Mesodermal cell (in vitro differentiated cells): ENCODE results near the gene GIMD1.

Experiments used
- H3K27ac ChIP-seq: 2 replicates; pipeline ENCODE4 v1.7.0; 2013; ENCODE audit warnings: mild to moderate bottlenecking, low read depth, low read length, moderate library complexity; ENCODE audit not compliant: severe bottlenecking
- H3K36me3 ChIP-seq: 2 replicates; pipeline ENCODE4 v1.7.1; 2013; ENCODE audit warnings: mild to moderate bottlenecking, low read length, moderate library complexity; ENCODE audit not compliant: control insufficient read depth, insufficient read depth
- H3K4me1 ChIP-seq: one replicate; pipeline ENCODE4 v1.7.1; 2013; ENCODE audit warnings: mild to moderate bottlenecking, low read length; ENCODE audit not compliant: insufficient read depth, control insufficient read depth, poor library complexity, severe bottlenecking
- H3K4me3 ChIP-seq: 2 replicates; pipeline ENCODE4 v1.7.0; 2013; ENCODE audit warnings: low read length, control low read depth, mild to moderate bottlenecking; ENCODE audit not compliant: insufficient read depth, poor library complexity, severe bottlenecking; ENCODE audit errors: extremely low read depth
- H3K9me3 ChIP-seq: 2 replicates; pipeline ENCODE4 v1.7.1; 2013; ENCODE audit warnings: mild to moderate bottlenecking, low read length, moderate library complexity; ENCODE audit not compliant: control insufficient read depth
- WGBS, 2 experiments: methylation state at CpG; one replicate each; pipeline ENCODE4 v1.1.5; 2013; ENCODE audit warnings: missing lambda C conversion rate in 2 of 2; ENCODE audit not compliant: insufficient coverage in 2 of 2; 5-methylcytosine and 5-hydroxymethylcytosine counted together

The GIMD1 gene

GRCh38 chr4:106351016-106351415 is 17.6 kb downstream of the GIMD1 start:
- no peak overlapping the region for H3K4me3 ChIP-seq
- H3K27ac ChIP-seq = no peak overlapping the region
- no peaks in the 10 kb centered on the region for H3K4me1 ChIP-seq
- H3K9me3 ChIP-seq = no peaks in the 10 kb centered on the region
- peaks cover 8% of the 10 kb centered on the region for H3K36me3 ChIP-seq

- Histone ChIP-seq H3K4me1 (no peaks in the 10 kb centered on the region), H3K27ac (no peak overlapping the region), H3K4me3 (no peak overlapping the region), H3K36me3 (peaks cover 12% of the 10 kb centered on the region), H3K9me3 (no peaks in the 10 kb centered on the region)
- no CpG with 5 or more reads among the region's 1 CpG for WGBS, 2 experiments
These were observed 21.4 kb downstream of the GIMD1 start for GRCh38 chr4:106347167-106347566.

GRCh38 chr4:106344647-106344970 is 24.0 kb downstream of the GIMD1 start:
- no peaks in the 10 kb centered on the region for H3K9me3 ChIP-seq
- no peaks in the 10 kb centered on the region for H3K4me1 ChIP-seq
- no peak overlapping the region for H3K4me3 ChIP-seq
- H3K27ac ChIP-seq = no peak overlapping the region
- H3K36me3 ChIP-seq = peaks cover 26% of the 10 kb centered on the region
- WGBS, 2 experiments = no CpG with 5 or more reads among the region's 1 CpG

DNA sequence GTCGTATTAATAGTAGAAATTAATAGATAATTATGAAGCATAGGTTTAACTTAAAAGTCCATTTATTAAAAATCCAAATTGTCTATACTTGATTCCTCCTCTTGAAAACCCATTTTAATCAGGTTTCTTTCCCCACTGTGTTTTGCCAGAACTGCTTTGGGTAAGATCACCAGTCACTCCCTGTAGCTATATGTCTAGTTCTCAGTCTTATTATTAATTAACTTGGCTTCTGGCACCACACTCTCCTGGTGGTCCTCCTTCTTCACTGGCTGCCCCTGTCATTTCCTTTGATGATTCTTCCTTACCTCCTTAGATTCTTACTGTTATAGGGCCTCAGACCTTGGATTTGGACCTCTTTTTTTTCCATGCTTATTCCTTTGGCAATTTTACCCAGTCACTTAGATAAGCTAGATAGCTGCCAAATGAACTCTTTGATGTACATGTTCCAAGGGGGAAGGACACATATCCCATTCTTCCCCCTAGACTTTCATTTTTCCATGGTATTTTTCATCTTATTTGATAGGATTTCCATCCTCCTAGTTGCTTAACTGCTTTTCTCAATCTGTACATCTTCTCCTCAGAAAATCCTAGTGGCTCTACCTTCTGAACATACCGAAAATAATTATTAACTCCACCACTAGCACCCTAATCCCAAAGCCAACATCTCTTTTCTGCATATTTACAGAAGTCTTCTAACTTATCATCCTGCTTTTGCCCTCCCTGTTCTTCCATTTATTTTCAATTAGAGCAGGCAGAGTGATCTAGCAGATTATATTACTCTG is 24.5 kb downstream of the GIMD1 start:
- WGBS, 2 experiments = 93 to 100% methylated on average over 1 of the region's 2 CpGs
- Histone ChIP-seq H3K27ac (no peak overlapping the region), H3K9me3 (no peaks in the 10 kb centered on the region), H3K4me1 (no peaks in the 10 kb centered on the region), H3K4me3 (no peak overlapping the region), H3K36me3 (peaks cover 31% of the 10 kb centered on the region)

DNA sequence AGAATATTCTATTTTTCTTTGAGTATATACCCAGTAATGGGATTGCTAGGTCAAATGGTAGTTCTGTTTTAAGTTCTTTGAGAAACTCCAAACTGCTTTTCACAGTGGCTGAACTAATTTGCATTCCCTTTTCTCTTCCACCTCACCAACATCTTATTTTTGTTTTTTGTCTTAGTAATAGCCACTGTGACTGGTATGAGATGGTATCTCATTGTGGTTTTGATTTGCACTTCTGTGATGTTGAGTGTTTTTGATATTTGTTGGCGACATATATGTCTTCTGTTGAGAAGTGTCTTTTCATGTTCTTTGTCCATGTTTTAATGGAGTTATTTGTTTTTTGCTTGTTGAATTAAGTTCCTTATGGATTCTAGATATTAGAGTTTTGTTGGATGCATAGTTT is 27.8 kb downstream of the GIMD1 start:
- peaks cover 55% of the 10 kb centered on the region for H3K36me3 ChIP-seq

GRCh38 chr4:106339431-106339830 is 29.1 kb downstream of the GIMD1 start:
- no peak overlapping the region for H3K27ac ChIP-seq
- H3K36me3 ChIP-seq = peaks cover 63% of the 10 kb centered on the region
- 90 to 96% methylated on average over 2 of the region's 4 CpGs for WGBS, 2 experiments
- no peaks in the 10 kb centered on the region for H3K4me1 ChIP-seq
- H3K9me3 ChIP-seq = no peaks in the 10 kb centered on the region
- H3K4me3 ChIP-seq = no peak overlapping the region

More for the DNA sequence above, 27.8 kb downstream of the GIMD1 start:
- H3K4me1 ChIP-seq = no peaks in the 10 kb centered on the region
- no peak overlapping the region for H3K27ac ChIP-seq
- no peaks in the 10 kb centered on the region for H3K9me3 ChIP-seq
- 88 to 100% methylated on average over 1 of the region's 1 CpG for WGBS, 2 experiments
- H3K4me3 ChIP-seq = no peak overlapping the region

GRCh38 chr4:106338671-106339070 is 29.9 kb downstream of the GIMD1 start:
- peaks cover 66% of the 10 kb centered on the region for H3K36me3 ChIP-seq

GRCh38 chr4:106337916-106338315 is 30.7 kb downstream of the GIMD1 start:
- Histone ChIP-seq H3K36me3 (peaks cover 72% of the 10 kb centered on the region), H3K27ac (no peak overlapping the region), H3K4me3 (no peak overlapping the region), H3K9me3 (no peaks in the 10 kb centered on the region), H3K4me1 (no peaks in the 10 kb centered on the region)

More at GRCh38 chr4:106338671-106339070, 29.9 kb downstream of the GIMD1 start:
- Histone ChIP-seq H3K4me1 (no peaks in the 10 kb centered on the region), H3K4me3 (no peak overlapping the region), H3K9me3 (no peaks in the 10 kb centered on the region), H3K27ac (no peak overlapping the region)
- WGBS, 2 experiments = 90 to 97% methylated on average over 1 to 3 of the region's 3 CpGs

GRCh38 chr4:106336618-106337017 is 32.0 kb downstream of the GIMD1 start:
- Histone ChIP-seq H3K4me3 (no peak overlapping the region), H3K36me3 (peaks cover 72% of the 10 kb centered on the region), H3K9me3 (no peaks in the 10 kb centered on the region), H3K27ac (no peak overlapping the region), H3K4me1 (no peaks in the 10 kb centered on the region)
- 100% methylated on average over 1 of the region's 3 CpGs for WGBS, 2 experiments

- H3K4me1 ChIP-seq = no peaks in the 10 kb centered on the region
- no peaks in the 10 kb centered on the region for H3K9me3 ChIP-seq
- peaks cover 68% of the 10 kb centered on the region for H3K36me3 ChIP-seq
- H3K27ac ChIP-seq = no peak overlapping the region
- no peak overlapping the region for H3K4me3 ChIP-seq
- WGBS, 2 experiments = 100% methylated on average over 1 of the region's 1 CpG
These were observed 33.7 kb downstream of the GIMD1 start for GRCh38 chr4:106334741-106335470.

GRCh38 chr4:106333186-106333585 is 35.4 kb downstream of the GIMD1 start:
- Histone ChIP-seq H3K27ac (no peak overlapping the region), H3K4me1 (no peaks in the 10 kb centered on the region), H3K9me3 (no peaks in the 10 kb centered on the region), H3K36me3 (peaks cover 55% of the 10 kb centered on the region), H3K4me3 (no peak overlapping the region)
- 60% methylated on average over 1 of the region's 5 CpGs; no CpG with 5 or more reads in 1 of the 2 experiments for WGBS, 2 experiments
